Stimulated activated CD8-positive, alpha-beta memory T cell treated with anti-CD3 and anti-CD28 coated beads, Interleukin-15, amount 100 ng/mL, for 48 hours (primary cell): ENCODE data around the gene DLGAP1.

Source experiments
- DNase-seq, 2 donors: peaks; one replicate each; pipeline ENCODE4 v3.0.0-alpha.2; 2020; ENCODE audit warnings: low read depth in 2 of 2

DLGAP1 gene

GRCh38 chr18:3819961-3820360 lies 635.1 kb downstream of the DLGAP1 start:
- DNase-seq = no peak

GRCh38 chr18:3816610-3817363 lies 638.3 kb downstream of the DLGAP1 start:
- no peak for DNase-seq

- no peak for DNase-seq
Observed at GRCh38 chr18:3815991-3816390, 639.1 kb downstream of the DLGAP1 start.

DNA sequence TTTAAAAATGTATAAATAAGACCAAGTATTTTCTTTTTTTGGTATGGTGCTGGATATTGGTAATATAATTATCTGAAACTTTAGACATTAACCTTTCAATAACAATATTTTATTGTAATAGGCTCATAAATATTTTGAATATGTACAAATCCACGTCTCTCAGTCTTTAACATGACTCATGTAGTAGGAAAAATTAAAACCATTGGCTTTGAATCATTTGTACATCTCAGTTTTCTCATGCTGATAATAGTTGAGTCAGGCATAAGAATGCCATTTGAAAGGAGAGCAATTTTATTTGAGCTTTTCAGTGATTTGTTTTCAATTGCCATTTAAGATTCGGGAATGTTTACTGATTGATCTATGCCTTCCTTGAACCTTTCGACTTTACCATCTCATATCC lies 640.3 kb downstream of the DLGAP1 start:
- DNase-seq = no peak

DNA sequence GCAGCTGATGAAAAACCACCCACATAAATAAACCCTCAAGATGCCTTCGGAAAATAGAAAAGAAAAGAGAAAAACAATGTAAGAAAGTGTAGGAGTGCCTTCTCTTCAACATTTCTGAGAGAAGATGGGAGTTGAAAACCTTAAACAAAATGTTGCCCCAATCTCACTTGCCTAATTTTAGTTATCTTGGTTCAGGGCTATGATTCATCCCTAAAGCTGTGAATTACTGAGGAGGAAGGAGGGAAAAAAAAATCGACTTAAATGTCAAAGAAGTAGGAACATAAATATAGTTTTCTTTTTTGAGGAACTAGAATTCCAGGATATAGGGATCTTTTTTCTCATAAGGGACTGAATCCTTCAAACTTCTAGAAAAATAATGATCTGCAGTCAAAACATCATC lies 644.8 kb downstream of the DLGAP1 start:
- DNase-seq = no peak

DNA sequence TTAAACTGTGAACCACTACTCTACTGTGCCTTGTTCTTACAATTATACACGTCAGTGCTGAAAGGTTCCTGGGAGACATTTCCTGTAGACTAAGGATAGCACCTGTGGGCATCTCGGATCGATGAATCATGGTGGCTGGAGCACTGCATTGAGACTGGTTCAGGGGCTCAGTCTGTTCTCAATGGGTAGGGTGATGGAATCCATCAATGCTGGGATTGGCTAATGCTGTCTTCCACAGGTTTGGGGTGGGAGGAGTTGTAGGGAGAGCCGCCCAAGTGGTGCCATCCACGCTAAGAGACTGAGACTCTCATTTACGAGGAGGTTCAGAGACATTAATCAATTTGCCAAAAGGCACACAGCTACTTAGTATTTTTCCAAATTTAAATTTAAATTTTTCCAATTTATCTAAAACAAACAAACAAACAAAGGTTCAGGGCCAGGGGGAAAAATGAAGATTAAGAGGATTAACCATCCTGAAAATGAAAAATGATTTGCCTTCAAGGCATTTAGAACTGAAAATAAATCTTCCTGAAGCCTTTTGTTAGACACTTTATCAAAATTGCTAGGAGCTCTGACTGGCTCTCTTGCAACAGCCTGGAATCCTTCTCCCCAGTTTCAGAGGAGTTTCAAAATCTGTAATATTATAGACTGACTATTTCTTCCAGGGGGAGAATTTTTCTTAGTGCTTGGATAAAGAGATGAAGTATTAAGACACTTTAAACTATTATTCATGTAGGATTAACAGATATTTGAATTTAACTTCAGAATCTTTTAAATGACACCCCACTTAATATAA lies 645.9 kb downstream of the DLGAP1 start:
- DNase-seq = no peak

GRCh38 chr18:3806656-3807055 lies 648.5 kb downstream of the DLGAP1 start:
- no peak for DNase-seq

DNA sequence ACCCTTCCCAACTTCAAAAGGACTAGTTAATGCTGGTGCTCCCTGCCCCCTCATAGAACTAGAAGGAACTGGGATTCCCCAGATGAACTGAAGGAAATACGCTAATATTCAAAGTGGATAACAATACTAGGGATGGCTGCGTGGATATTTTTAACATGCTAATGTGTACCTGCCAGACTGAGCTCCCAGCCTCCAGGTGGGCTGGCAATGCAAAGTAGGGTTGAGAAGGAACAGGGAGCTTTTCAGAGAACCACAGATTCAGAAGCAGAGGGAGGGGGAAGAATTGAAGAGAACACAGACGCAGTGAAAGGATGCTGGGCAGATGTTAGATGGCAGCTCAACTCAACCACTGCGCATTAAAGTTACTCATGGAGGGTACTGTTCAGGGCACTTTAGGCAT lies 650.8 kb downstream of the DLGAP1 start:
- DNase-seq = no peak

DNA sequence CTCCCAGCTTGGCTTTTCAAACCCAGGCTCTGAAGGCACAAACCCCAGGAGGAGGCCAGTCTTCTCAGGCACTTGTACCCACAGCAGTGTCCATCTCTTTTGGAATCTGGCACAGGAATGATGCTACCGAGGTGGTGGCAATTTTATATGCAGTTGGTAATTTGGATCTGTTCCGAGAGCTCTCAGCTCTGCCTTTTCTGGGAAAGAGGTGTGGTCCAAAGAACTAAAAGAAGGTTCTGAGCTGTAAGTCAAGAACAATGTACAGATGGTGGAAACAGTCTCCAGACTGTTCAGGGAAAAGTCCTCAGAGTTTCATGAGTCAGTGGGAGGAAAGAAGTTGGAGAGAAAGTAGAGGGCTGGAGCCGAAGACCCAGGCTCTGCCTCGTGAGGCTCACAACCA lies 651.8 kb downstream of the DLGAP1 start:
- DNase-seq = no peak

DNA sequence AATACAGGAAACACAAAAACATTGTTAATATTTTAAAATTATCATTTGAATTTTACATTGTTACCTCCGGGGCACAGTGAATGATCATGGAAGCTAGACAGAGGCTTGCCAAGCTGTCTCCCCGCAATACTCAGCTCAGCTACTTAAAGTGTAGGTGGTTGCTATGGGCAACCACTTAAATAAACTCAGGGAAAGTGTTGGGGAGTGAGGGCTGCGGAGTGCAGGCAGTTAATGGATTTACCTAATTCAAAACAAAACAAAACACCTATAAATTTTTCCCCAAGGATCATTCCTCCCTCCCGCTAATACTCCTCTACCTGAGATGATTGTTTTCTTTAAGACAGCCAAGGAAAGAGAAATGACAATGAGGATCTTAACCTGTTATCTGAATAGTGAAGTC lies 655.6 kb downstream of the DLGAP1 start:
- no peak for DNase-seq

GRCh38 chr18:3798032-3798431 lies 657.1 kb downstream of the DLGAP1 start:
- DNase-seq = no peak

DNA sequence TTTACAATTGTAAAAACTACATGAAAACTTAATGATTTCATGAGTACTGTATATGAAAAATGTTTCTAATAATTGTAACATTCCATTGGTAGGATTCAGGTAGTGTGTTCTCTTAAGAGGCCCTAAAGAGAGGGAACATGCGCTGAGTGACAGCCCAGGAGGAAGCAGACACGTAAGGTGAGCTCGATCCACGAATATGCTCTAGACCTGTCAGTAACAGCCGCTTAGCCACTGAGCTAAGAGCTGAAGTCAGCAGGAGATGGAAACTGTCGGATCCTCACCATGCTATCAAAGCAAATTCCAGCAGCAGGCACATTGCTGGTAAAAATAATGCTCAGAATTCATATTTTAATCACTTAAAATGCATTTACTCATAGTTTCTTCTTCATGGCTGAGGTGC lies 658.7 kb downstream of the DLGAP1 start:
- DNase-seq = no peak

DNA sequence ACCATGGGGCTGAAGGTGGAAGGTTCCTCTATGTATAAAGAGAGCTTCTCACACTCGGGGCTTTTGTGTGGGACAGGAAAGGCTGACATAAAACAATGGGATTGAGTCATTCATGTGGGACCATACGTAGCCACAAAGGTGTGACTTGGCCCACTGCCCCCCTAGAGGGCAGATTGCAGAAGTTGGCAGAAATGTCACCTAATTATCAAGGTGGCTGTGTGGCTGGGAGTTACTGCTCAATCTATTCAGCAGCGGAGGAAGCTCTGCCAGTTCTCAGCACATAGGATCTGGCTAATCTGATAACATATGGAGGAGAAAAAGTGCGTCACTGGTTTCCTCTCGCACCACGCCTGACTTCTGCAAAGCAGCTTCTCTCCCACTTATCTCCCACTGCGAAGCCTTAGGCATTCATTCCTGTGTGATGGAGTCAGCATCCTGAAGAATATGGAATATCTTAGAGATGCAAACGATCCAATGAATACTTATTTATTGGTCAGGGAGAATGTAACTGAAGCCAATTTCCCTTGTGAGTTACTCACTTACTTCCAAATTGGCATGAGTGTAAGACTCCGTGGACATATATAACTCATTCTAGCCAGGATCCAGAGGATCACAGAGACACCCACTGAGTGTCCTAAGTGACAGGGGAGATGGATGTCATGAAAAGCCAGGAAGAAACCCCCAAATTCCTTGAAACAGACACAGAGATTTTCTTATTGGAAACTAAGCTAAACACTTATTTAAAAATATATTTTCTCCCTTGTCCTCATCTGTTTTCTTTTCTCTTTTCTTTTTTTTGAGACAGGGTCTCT lies 660.4 kb downstream of the DLGAP1 start:
- DNase-seq = no peak

- no peak for DNase-seq
Observed at GRCh38 chr18:3793545-3793944, 661.6 kb downstream of the DLGAP1 start.

- no peak for DNase-seq
Observed at GRCh38 chr18:3793111-3793510, 662.0 kb downstream of the DLGAP1 start.

- DNase-seq = no peak
Observed at GRCh38 chr18:3792711-3793110, 662.4 kb downstream of the DLGAP1 start.

DNA sequence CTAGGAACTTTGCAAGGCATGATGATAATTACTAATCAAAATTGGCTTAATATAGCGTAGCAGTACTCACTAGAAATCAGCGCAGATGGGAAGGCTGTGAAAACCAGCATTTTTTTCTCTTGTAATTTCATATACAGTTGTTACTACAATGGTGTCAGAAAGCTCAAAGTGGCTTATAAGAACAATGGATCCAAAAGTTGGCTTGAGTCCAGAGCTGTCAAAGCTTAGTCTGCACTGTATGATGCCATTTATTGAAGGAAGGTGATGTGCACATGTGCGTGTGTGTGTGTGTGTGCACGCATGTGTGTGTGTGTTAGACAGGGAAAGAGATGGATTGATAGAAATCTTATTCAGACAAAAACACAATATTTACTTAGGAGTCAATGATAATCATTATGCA lies 663.9 kb downstream of the DLGAP1 start:
- no peak for DNase-seq

- no peak for DNase-seq
Observed at GRCh38 chr18:3790703-3791102, 664.4 kb downstream of the DLGAP1 start.

- no peak for DNase-seq
Observed at GRCh38 chr18:3789525-3789924, 665.6 kb downstream of the DLGAP1 start.

DNA sequence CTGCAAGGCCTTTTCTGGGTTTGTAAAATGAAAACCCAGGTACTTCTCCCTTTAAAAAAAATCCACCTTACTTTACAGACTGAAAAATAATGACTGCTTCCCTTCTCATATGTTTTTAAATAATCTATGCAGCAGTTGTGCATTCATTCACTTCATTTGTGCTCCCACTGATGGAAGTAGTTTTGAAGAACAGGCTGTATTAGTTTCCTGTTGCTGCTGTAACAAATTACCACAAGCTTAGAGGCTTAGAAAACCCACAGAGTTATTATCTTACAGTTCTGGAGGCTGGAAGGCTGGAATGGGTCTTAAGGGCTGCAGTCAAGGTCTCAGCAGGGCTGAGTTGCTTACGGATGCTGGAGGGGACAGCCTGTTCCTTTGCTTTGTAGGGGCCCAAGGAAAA lies 670.2 kb downstream of the DLGAP1 start:
- no peak for DNase-seq

- no peak for DNase-seq
Observed at GRCh38 chr18:3782901-3783300, 672.2 kb downstream of the DLGAP1 start.

GRCh38 chr18:3777719-3778118 lies 677.4 kb downstream of the DLGAP1 start:
- DNase-seq = no peak

DNA sequence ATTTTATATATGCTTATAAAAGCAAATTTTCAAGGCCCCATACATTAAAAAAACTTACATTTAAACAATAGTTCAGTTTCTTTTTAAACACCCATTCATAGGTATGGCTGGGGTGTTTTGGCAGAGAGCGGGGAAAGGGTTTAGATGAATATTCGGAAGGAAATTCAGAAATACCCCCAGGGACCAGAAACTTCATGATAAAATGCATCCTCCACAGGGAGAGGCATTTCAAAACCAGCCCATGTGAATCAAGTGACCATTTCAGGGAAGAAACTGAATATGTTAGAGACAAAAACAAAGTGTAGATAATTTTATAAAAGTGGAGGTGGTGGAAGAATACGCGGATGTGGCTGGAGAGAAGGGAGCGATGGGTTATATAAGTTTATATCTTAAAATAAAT lies 678.0 kb downstream of the DLGAP1 start:
- DNase-seq = no peak
